ENCODE results near the gene ZNF416.

ZNF416 gene

GRCh38 chr19:57578487-57579205 is at the start of gene ZNF416:
Gene ZNF416 (minus strand): TSS chr19:57578911. CDS start chr19:57578704, 207 bp downstream.
- Histone ChIP-seq H3K9ac (ENCODE audit: low read length) (peak within 1 kb of the TSS; percentile 71), H3K9me3 (ENCODE audit: control insufficient read depth, low read depth, low read length) (peaks cover 18% of the 10 kb centered on the region), H3K27me3 (ENCODE audit: control insufficient read depth, insufficient read depth, low read length) (no peaks in the 10 kb centered on the region), H3K36me3 (ENCODE audit: control insufficient read depth, low read depth, low read length) (peaks cover 27% of the 10 kb centered on the region), H3K27ac (ENCODE audit: low read length) (no peak within 1 kb of the TSS), H3K4me3 (ENCODE audit: low read length) (peak within 1 kb of the TSS; percentile 84), H3K4me1 (ENCODE audit: control insufficient read depth, low read depth, low read length) (peaks cover 4% of the 10 kb centered on the region)

DNA sequence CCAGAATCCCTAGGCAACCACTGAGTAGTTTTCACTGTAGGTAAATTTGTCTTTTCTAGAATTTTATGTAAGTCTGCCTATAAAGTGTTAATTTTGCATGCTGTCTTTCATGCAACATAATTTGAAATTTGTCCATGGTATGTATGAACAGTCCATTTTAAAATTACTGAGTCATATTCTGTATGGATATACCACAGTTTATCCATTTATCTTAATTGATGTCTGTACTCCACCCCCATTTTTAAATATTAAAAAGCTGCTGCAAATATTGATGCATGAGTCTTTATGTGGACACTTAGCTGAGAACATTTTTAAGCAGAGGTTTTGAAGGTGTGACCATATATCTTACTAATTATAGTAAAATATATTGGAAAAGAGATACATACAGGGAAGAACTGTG is 44.4 kb upstream of the ZNF416 start:
- no peak overlapping the region for H3K4me3 ChIP-seq (ENCODE audit: low read length)
- H3K27me3 ChIP-seq (ENCODE audit: control insufficient read depth, insufficient read depth, low read length), result no peaks in the 10 kb centered on the region
- H3K27ac ChIP-seq (ENCODE audit: low read length), result no peak overlapping the region
- H3K4me1 ChIP-seq (ENCODE audit: control insufficient read depth, low read depth, low read length), result no peaks in the 10 kb centered on the region
- peaks cover 65% of the 10 kb centered on the region for H3K36me3 ChIP-seq (ENCODE audit: control insufficient read depth, low read depth, low read length)
- H3K9ac ChIP-seq (ENCODE audit: low read length), result no peak overlapping the region
- H3K9me3 ChIP-seq (ENCODE audit: control insufficient read depth, low read depth, low read length), result peaks cover 57% of the 10 kb centered on the region

GRCh38 chr19:57620673-57621348 is 42.1 kb upstream of the ZNF416 start:
- H3K4me3 ChIP-seq (ENCODE audit: low read length), result no peak overlapping the region
- H3K27me3 ChIP-seq (ENCODE audit: control insufficient read depth, insufficient read depth, low read length), result no peaks in the 10 kb centered on the region
- H3K9me3 ChIP-seq (ENCODE audit: control insufficient read depth, low read depth, low read length), result peaks cover 79% of the 10 kb centered on the region
- peaks cover 87% of the 10 kb centered on the region for H3K36me3 ChIP-seq (ENCODE audit: control insufficient read depth, low read depth, low read length)
- H3K9ac ChIP-seq (ENCODE audit: low read length), result no peak overlapping the region
- no peak overlapping the region for H3K27ac ChIP-seq (ENCODE audit: low read length)
- no peaks in the 10 kb centered on the region for H3K4me1 ChIP-seq (ENCODE audit: control insufficient read depth, low read depth, low read length)

- H3K27me3 ChIP-seq (ENCODE audit: control insufficient read depth, insufficient read depth, low read length), result no peaks in the 10 kb centered on the region
- H3K9ac ChIP-seq (ENCODE audit: low read length), result no peak overlapping the region
- no peak overlapping the region for H3K27ac ChIP-seq (ENCODE audit: low read length)
- peaks cover 57% of the 10 kb centered on the region for H3K9me3 ChIP-seq (ENCODE audit: control insufficient read depth, low read depth, low read length)
- H3K36me3 ChIP-seq (ENCODE audit: control insufficient read depth, low read depth, low read length), result peaks cover 49% of the 10 kb centered on the region
- H3K4me3 ChIP-seq (ENCODE audit: low read length), result peak overlapping the region; percentile 89
- H3K4me1 ChIP-seq (ENCODE audit: control insufficient read depth, low read depth, low read length), result no peaks in the 10 kb centered on the region
These were observed 36.6 kb upstream of the ZNF416 start for GRCh38 chr19:57615346-57615745.

DNA sequence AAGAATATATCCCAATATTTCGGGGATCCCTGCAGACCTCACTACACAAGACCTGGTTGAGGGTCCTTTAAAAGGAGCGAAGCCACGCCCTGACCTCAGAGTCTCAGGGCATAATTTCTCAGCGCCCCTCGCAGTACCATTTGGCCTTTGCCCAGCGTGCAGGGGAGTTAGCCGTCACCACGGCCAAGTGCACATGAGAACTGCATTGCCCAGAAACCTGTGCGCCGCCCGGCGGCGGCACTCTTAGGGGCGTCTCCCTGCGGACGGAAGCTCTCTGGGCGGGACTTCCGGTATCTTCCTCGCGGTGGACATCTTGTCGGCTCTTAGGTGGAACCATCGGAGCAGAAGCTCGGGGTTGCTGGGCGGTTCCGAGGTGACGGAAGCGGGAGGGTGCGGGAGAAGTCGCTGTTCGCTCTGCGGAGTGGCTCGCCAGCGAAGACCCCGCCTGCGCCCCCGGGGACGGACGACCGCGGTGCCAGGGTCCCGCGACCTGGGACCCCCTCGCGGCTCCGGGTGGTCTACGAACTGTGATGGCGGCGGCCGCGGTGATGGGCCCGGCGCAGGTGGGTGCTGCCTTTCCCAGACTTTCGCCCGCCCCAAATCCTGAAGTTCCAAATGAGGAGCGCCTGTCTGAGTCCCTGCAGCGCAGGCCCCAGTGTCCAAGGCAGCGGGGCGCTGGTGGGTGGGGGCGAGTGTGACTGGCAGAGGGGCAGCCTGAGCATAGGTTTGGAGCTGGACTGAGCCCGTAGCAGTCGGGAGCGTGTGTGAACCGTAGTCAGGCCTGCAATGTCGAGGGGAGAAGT is 35.4 kb upstream of the ZNF416 start, which contains the start of gene ZNF134:
ZNF134 (plus strand) TSS at position 302 of the 803 bp plus-strand sequence. CDS start 5,227 bp downstream, outside the sequence.
- Histone ChIP-seq H3K4me3 (ENCODE audit: low read length) (peak within 1 kb of the TSS; percentile 89), H3K27ac (ENCODE audit: low read length) (peak within 1 kb of the TSS; percentile 33), H3K4me1 (ENCODE audit: control insufficient read depth, low read depth, low read length) (no peaks in the 10 kb centered on the region), H3K36me3 (ENCODE audit: control insufficient read depth, low read depth, low read length) (peaks cover 37% of the 10 kb centered on the region), H3K9me3 (ENCODE audit: control insufficient read depth, low read depth, low read length) (peaks cover 45% of the 10 kb centered on the region), H3K9ac (ENCODE audit: low read length) (peak within 1 kb of the TSS; percentile 87), H3K27me3 (ENCODE audit: control insufficient read depth, insufficient read depth, low read length) (no peaks in the 10 kb centered on the region)

GRCh38 chr19:57611113-57611512 is 32.4 kb upstream of the ZNF416 start:
- Histone ChIP-seq H3K9ac (ENCODE audit: low read length) (no peak overlapping the region), H3K36me3 (ENCODE audit: control insufficient read depth, low read depth, low read length) (peaks cover 17% of the 10 kb centered on the region), H3K4me1 (ENCODE audit: control insufficient read depth, low read depth, low read length) (no peaks in the 10 kb centered on the region), H3K27me3 (ENCODE audit: control insufficient read depth, insufficient read depth, low read length) (no peaks in the 10 kb centered on the region), H3K9me3 (ENCODE audit: control insufficient read depth, low read depth, low read length) (peaks cover 15% of the 10 kb centered on the region), H3K4me3 (ENCODE audit: low read length) (no peak overlapping the region), H3K27ac (ENCODE audit: low read length) (no peak overlapping the region)

- no peak overlapping the region for H3K9ac ChIP-seq (ENCODE audit: low read length)
- H3K4me3 ChIP-seq (ENCODE audit: low read length), result no peak overlapping the region
- no peaks in the 10 kb centered on the region for H3K9me3 ChIP-seq (ENCODE audit: control insufficient read depth, low read depth, low read length)
- no peaks in the 10 kb centered on the region for H3K4me1 ChIP-seq (ENCODE audit: control insufficient read depth, low read depth, low read length)
- no peaks in the 10 kb centered on the region for H3K27me3 ChIP-seq (ENCODE audit: control insufficient read depth, insufficient read depth, low read length)
- peaks cover 22% of the 10 kb centered on the region for H3K36me3 ChIP-seq (ENCODE audit: control insufficient read depth, low read depth, low read length)
- H3K27ac ChIP-seq (ENCODE audit: low read length), result no peak overlapping the region
These were observed 28.2 kb upstream of the ZNF416 start for GRCh38 chr19:57606931-57607330.

DNA sequence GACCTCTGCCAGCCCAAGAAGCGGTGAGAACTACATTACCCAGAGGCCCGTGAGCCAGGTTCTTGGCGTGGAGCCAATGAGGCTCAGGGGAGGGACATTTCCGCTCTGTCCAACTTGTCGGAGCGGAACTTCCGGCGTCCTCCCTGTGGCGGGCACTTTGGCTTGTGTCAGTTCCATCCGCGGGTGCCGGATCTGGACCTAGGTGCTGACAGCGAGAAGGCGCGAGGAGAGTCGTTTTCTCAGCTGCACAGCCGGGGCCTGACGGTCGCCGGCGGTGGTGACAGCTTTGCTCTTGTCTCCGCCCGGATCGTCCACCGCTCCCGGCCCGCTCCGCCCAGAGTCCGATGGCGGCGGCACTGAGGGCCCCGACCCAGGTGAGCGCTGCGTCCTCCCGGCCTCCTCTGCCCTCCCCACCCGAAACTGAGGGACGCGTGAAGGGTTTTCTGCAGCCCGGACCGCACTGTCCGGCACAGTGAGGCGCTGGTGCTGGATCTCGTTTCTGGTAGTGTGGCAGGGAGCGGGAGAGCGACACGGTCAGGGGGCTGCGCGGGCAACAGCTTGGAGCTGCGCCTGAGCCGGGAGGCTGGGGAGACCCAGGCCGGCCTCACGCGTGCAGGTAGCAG is 21.2 kb upstream of the ZNF416 start, which contains the start of gene ZNF530:
ZNF530 (plus strand) TSS at position 125 of the 623 bp plus-strand sequence. CDS start 4,461 bp downstream, outside the sequence.
- no peaks in the 10 kb centered on the region for H3K4me1 ChIP-seq (ENCODE audit: control insufficient read depth, low read depth, low read length)
- H3K36me3 ChIP-seq (ENCODE audit: control insufficient read depth, low read depth, low read length), result peaks cover 3% of the 10 kb centered on the region
- H3K4me3 ChIP-seq (ENCODE audit: low read length), result peak within 1 kb of the TSS; percentile 86
- peak within 1 kb of the TSS; percentile 36 for H3K9ac ChIP-seq (ENCODE audit: low read length)
- peaks cover 7% of the 10 kb centered on the region for H3K27me3 ChIP-seq (ENCODE audit: control insufficient read depth, insufficient read depth, low read length)
- H3K27ac ChIP-seq (ENCODE audit: low read length), result no peak within 1 kb of the TSS
- H3K9me3 ChIP-seq (ENCODE audit: control insufficient read depth, low read depth, low read length), result no peaks in the 10 kb centered on the region

GRCh38 chr19:57599377-57599760 is 20.7 kb upstream of the ZNF416 start:
- Histone ChIP-seq H3K9ac (ENCODE audit: low read length) (no peak overlapping the region), H3K27ac (ENCODE audit: low read length) (no peak overlapping the region), H3K9me3 (ENCODE audit: control insufficient read depth, low read depth, low read length) (no peaks in the 10 kb centered on the region), H3K27me3 (ENCODE audit: control insufficient read depth, insufficient read depth, low read length) (peaks cover 7% of the 10 kb centered on the region), H3K4me1 (ENCODE audit: control insufficient read depth, low read depth, low read length) (no peaks in the 10 kb centered on the region), H3K4me3 (ENCODE audit: low read length) (peak overlapping the region; percentile 86), H3K36me3 (ENCODE audit: control insufficient read depth, low read depth, low read length) (peaks cover 2% of the 10 kb centered on the region)

GRCh38 chr19:57587529-57587928 is 8.8 kb upstream of the ZNF416 start:
- H3K36me3 ChIP-seq (ENCODE audit: control insufficient read depth, low read depth, low read length), result peaks cover 57% of the 10 kb centered on the region
- no peak overlapping the region for H3K27ac ChIP-seq (ENCODE audit: low read length)
- no peaks in the 10 kb centered on the region for H3K27me3 ChIP-seq (ENCODE audit: control insufficient read depth, insufficient read depth, low read length)
- H3K9ac ChIP-seq (ENCODE audit: low read length), result no peak overlapping the region
- H3K4me3 ChIP-seq (ENCODE audit: low read length), result no peak overlapping the region
- peaks cover 18% of the 10 kb centered on the region for H3K9me3 ChIP-seq (ENCODE audit: control insufficient read depth, low read depth, low read length)
- peaks cover 5% of the 10 kb centered on the region for H3K4me1 ChIP-seq (ENCODE audit: control insufficient read depth, low read depth, low read length)

Measured in iPS-18a (cell line).